ENCODE data around the gene PUS3.

PUS3 gene

DNA sequence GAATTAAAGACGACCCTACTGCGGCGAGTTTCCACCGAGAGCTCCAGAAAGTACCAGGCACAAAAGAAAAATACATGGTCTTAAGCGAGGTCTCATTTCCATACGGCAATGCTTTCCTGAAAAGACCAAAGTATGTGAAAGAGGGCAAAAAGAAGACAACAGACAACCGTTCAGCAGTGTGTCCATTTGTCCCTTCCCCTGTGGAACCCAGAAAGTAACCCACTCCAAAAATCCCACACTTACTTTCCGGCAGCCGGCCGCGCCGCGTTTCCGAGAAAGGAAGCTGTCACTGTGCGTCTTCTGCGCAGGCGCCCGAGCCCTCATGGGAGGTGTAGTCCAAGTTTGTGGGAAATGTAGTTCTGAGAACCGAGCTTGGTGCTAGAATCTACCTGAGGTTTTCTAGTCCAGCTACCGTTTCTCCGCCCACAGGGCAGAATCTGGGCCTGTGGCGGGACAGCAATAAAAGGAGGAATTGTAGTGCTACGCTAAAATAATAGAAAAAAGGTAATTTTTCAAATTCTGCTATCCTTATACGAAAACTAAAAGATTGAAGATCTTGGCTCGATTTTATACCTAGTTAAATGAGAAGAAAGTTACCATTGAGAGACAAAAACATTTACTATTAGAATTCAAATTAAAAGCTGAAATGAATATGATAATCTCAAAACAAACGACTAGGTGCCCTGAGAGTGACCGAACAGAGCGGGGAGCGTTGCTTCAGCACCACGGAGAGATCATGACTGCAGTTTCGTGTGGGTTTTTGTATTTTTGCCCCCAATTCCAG is at the start of gene PUS3:
Gene PUS3, minus strand, starts transcription at position 280 of the 784 bp plus-strand sequence. CDS start 6,922 bp downstream, outside the sequence.
- peak; percentile 86 for DNase-seq (ENCODE audit: low spot score)

DNA sequence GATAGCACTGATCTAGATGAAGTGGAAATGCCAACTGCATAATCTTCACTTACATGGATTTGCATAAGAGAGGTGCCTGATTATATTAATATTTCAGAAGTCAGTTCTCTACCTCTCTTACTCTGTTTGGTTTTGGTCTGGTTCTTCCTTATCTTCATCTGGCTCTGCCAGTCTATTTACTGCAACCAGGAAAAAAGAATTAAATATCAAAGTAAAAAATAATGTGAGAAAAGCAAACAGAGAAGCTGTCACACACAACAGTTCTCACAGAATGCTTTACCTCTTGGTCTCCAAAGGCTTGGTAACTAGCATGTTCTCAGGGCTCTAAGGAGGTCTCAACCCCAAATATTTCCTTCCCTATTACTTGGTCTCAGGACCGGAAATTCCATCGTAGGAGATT is 49.6 kb upstream of the PUS3 start:
- DNase-seq (ENCODE audit: low spot score), result no peak

GRCh38 chr11:125951731-125952130 is 48.7 kb upstream of the PUS3 start:
- DNase-seq (ENCODE audit: low spot score), result no peak

- DNase-seq (ENCODE audit: low spot score), result no peak
These were observed 48.0 kb upstream of the PUS3 start for GRCh38 chr11:125950696-125951651.

- no peak for DNase-seq (ENCODE audit: low spot score)
These were observed 47.1 kb upstream of the PUS3 start for GRCh38 chr11:125950178-125950490.

DNA sequence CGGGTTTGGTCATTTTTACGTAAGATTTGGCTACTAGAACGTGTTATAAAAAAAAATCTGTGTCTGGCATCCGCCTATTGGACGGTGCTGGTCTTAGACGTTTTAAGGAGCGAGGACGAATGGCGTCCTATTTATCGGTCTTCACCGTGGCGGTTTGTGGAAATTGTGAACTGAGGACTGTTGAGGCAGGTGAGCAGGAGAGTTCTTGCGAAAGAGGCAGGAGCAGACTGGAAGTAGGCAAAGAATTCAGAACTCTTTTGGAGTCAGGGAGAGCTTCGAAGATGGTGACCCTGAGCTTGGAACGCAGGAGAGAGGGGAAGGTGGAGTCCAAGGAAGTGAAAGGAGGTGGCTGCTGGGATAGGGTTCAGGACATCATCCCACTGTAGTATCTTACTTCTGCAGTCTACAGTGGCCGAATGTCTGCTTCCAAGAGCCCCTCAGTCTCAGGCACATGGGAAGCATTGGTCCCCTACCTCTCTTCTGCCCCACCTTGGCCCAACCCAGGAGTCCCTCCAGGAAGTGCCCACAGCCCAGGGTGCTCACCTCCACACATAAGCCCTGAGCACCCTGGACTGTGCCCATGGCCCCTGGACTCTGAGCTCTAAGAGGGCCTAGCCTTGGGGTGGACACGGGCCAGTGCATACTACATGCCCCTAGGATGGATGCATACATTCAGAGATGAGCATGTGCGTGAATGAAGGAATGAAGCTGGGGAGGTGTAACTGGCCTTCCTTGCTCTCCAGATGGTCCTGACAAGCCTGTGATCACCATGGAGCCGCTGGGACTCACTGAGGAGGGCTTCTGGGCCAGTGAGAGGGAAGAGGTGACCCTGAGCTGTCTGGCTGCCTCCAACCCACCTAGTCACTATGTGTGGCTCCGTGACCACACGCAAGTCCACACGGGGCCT is 46.5 kb upstream of the PUS3 start:
- no peak for DNase-seq (ENCODE audit: low spot score)

DNA sequence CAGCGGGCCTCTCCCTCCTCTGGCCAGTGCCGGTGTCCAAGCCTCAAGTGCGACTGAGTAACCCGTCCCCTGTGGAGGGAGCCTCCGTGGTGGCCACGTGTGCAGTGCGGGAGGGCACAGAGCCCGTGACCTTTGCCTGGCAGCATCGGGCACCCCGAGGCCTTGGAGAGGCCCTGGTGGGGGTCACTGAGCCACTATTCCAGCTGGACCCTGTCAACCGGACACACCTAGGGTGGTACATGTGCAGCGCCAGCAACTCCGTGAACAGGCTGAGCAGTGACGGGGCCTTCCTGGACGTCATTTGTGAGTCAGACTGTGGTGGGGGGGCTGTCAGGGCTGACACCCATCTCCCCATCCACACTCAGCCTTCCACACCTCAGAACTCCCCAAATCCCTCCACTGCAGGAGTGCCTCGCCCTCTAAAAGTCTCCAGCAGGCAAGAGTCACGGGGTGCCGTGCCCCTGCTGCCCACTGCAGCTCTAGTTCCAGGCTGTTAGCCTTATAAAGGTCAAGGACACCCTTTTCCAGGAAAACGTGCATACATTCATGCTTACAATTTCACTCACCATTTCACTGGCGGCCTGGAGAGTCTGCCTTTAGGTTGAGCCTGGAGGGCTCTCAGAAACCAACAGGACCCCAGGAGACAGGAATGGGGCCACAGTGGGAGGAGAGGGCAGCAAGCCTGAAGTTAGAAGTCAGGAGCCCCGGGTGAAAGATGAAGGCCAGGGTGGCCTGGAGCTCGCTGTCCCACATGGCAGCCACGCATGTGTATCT is 45.5 kb upstream of the PUS3 start:
- no peak for DNase-seq (ENCODE audit: low spot score)

DNA sequence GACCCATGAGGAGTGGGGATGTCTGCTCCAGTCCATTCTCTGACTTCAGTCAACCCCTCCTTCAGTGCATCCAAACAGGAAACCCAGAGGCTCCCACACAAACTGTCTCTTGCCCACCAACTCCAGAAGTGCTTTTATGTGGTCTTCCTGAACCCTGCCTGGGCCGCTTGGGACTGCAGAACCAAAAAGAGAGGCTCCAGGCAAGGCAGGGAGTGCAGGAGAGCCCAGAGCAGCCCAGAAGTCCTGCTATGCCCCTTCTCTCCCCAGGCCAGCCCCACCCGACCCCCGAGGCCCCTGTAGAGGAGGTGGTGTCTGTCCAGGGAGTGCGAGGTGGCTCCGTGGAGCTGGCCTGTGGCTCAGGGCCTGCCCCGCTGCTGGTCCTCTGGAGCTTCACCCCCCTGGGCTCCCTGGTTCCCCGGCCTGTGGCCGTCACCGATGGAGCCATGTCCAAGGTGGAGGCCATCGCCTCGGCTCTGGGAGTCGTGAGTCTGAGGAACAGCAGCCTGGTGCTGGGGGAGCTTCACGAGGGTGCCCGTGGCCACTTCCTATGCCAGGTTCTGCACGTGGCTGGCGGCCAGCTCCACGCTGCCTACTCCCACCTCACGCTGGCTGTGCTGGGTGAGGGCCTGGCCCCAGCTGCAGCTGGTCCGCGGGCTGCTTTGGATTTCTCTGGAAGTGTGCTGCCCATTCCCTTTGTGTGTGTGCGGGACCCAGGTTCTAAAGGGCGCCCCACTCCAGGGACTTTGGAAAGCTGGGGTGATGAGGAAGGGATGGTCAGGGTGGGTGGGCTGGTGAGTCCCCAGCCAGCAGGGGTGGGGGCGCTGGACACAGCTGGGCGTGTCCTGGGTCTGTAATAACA is 44.6 kb upstream of the PUS3 start:
- no peak for DNase-seq (ENCODE audit: low spot score)

DNA sequence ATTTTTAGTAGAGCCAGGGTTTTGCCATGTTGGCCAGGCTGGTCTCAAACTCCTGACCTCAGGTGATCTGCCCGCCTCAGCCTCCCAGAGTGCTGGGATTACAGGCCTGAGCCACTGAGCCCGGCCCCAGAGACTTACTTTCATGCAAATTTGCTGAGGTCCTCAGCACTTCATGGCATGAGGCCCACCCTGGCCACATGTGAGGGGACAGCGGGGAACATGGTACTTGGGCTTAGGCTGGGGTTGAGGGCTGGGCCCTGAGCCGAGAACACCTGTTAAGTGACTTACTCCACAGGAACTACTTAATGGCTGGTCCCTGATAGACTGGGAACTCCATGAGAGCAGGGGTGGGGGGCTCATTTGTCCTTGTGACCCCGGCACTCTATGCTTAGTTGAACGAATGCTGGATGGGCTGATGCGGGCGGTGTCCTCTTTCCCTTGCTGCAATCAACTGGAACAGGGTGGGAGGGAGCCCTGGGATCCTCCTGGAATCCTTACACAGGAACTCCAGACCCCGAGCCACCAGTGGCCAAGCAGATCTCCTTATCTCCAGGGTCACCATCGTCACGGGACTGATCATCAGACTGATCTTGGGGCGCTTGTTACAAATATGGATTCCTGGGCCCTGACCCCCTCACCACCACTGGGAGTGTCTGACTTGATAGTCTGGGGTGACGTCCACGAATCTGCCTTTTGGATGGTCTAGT is 43.9 kb upstream of the PUS3 start:
- no peak for DNase-seq (ENCODE audit: low spot score)

DNA sequence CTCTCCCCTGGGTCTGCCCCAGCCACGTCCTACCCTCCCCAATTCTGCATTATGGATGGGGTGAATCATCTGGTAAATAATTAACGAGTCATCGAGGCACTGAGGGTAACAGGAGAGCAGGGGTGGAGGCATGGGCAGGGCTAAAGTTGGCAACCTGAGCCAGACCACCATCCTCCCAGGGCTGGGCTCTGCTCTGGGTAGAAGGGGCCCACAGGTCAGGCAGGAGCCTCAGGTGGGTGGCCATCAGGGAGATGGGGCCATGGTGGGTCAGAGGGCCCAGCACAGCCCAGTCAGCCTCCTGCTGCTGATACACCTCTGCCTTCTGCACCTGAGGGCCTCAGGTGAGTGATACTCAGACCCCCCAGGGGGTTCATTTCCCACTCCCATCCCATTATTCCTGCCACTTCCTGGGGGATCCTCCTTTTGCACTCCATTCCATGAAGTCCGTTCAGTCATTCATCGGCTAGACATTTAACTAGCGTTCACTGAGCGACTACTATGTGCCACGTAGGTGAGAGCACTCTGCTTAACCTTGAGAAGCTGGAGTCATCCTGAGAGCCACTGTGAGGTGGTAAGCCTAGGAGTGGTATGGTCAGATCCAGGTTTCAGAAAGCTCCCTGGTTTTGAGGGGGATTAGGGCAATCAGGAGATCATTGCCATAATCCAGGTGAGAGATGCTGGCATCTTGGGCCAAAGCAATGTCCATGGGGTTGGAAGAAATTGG is 43.0 kb upstream of the PUS3 start, which contains the start of gene VSIG10L2:
Gene VSIG10L2, plus strand, starts transcription at position 248 of the 724 bp plus-strand sequence. Its CDS starts 12 bp downstream, at position 260.
- DNase-seq (ENCODE audit: low spot score), result no peak

GRCh38 chr11:125945011-125945796 is 42.2 kb upstream of the PUS3 start:
- DNase-seq (ENCODE audit: low spot score), result no peak

DNA sequence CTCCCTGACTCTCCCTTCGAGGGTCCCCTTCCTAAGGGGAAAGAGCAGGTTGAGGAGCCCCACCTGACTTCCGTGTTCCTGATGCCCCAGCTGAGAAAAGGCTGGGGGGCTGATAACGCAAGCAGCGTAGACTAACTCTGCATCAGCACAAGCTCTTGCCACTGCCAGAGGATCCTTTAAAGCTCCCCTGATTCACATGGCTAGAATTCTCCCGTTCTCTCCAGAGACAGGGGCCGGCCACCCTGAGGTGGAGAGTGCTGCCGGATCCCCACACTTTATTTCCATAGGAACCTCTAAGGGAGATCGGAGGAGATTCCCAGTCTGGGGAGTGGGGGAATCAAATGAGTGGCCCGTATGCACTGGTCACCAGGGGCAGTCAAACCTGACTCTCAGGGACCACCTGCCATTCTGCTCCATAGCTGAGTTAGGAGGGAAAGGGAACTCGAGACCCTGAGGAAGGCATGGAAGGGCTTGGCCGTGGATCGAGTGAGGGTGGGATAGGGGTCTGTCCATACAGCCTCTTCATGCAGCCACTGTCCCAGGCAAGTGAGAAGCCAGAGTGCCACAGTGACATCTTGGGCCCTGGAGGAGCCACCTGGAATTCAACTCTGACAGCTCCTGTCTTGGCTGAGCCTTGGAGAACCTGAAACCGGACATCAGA is 41.5 kb upstream of the PUS3 start:
- no peak for DNase-seq (ENCODE audit: low spot score)

GRCh38 chr11:125943661-125944349 is 40.8 kb upstream of the PUS3 start:
- DNase-seq (ENCODE audit: low spot score), result no peak

- no peak for DNase-seq (ENCODE audit: low spot score)
These were observed 39.9 kb upstream of the PUS3 start for GRCh38 chr11:125942771-125943428.

DNA sequence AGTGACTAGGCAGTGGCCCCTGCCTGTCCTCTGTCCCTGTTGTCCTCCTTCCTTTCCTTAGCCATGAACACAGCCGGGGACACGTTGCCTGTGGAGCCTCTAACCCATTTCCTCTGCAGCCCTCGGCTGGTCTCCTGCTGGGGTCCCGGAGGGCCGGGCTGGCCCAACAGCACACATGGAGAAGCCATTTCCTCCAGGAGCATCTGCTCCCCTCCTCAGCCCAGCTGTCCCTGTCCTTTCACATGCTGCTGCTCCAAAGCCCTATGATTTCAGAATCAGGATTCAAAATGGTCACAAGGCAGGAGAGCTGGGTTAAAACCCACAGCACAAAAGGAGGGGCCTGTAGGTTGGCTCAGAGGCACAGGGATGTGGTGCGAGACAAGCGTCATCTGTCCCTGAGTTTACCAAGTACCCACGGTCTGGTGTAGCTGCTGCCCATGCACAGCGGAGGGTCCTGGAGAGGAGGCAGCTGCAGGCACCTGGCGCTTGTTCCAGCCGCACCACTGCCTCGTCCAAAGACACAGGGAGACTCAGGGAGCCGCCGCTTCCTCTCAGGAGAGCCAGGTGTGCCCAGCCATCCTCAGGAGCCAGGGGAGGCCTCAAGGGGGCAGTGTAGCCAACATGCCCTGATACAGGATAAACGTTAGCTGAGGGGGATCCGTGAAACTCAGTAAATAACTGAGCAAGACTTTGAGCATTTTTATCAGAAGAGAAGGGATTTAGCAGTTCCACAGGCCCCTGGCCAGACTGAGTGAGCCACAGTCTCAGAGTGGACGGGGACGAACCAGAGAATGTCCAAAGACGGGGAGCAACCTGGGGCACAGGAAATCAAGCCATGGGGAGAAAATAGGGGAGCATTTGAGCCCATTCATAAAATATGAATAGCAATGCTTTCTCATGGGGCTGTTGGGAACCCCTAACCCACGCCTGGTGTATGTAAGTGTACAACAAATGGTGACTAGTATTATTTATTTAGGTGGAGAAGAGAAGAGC is 38.9 kb upstream of the PUS3 start:
- DNase-seq (ENCODE audit: low spot score), result peak; percentile 23
